AG09309 (cell line): ENCODE data around the gene PACSIN1.

Source experiments
- DNase-seq: peaks from one replicate; pipeline ENCODE4 v3.0.0-alpha.2; 2010; ENCODE audit warnings: low read depth
- H3K4me3 ChIP-seq: 2 replicates; pipeline ENCODE4 v1.5.1; 2011; ENCODE audit warnings: mild to moderate bottlenecking, low read depth, low read length, moderate library complexity; ENCODE audit not compliant: control insufficient read depth
- TF ChIP-seq, protein P1 (sequence below): IDR thresholded peaks from 2 replicates; pipeline ENCODE4 v1.5.1; 2011; ENCODE audit warnings: mild to moderate bottlenecking, low read depth, low read length, inconsistent platforms; ENCODE audit not compliant: insufficient read depth, control insufficient read depth; ENCODE audit errors: missing control alignments

Gene PACSIN1

DNA sequence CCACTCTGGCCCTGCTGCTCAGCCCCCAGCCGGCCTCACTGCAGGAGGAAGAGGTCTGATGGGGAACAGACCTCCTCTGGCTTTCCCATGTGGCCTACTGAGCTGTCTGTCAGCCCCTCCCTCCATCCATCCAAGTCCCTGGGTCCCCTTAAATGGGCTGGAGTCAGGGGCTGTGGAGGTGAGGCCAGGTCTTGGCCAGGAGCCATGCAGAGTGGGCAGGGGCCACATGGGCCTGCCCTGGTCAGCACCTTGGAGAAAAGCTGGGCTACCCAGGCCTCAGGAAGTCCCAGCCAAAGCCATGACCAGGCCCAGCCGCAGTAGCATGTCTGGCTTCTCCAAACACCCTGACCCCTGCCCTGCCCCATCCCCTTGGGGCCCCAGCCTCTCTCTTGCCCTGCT, 83.9 kb downstream of the PACSIN1 start:
- H3K4me3 ChIP-seq, result no peak overlapping the region
- DNase-seq, result no peak
- TF ChIP-seq, protein P1, sequence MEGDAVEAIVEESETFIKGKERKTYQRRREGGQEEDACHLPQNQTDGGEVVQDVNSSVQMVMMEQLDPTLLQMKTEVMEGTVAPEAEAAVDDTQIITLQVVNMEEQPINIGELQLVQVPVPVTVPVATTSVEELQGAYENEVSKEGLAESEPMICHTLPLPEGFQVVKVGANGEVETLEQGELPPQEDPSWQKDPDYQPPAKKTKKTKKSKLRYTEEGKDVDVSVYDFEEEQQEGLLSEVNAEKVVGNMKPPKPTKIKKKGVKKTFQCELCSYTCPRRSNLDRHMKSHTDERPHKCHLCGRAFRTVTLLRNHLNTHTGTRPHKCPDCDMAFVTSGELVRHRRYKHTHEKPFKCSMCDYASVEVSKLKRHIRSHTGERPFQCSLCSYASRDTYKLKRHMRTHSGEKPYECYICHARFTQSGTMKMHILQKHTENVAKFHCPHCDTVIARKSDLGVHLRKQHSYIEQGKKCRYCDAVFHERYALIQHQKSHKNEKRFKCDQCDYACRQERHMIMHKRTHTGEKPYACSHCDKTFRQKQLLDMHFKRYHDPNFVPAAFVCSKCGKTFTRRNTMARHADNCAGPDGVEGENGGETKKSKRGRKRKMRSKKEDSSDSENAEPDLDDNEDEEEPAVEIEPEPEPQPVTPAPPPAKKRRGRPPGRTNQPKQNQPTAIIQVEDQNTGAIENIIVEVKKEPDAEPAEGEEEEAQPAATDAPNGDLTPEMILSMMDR, result no peak

DNA sequence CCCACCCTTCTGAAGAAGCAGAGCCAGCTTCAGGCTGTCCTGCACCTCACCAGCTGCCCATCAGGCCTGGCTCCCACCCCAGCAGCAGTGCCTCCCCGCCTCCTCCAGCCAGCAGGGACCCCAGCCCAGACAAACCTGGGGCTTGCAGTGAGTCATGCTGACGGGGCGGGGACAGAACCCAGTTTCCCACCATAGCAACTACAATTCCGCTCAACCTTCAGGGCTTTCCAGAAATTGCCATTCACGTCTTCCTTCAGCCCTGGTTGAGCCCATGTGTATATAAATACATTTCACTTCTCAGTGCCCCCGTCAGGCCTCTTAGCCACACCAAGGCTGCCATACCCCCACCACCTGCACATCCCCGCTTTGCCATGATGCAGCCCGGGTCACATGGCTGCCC, 85.8 kb downstream of the PACSIN1 start:
- H3K4me3 ChIP-seq, result no peak overlapping the region
- TF ChIP-seq, protein P1, result no peak
- no peak for DNase-seq

DNA sequence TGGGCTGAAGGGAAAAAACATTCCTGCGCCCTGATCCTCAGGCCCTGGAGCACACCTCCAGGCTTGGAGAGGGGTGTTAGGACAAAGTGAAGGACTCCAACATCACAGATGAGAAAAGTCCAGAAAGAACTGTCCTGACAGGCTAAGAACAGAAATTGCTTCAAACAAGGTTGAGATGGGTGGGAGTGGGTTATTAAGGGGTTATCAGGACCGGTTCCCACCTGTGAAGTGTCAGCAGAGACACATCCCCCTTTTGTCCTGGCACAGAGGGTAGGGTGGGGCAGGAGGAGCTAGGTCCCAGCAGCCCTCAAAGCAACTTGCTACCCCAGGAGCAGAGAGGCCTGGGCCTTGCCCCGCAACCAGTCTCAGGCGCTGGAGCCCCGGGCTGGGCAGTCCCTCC, 86.7 kb downstream of the PACSIN1 start:
- H3K4me3 ChIP-seq, result no peak overlapping the region
- TF ChIP-seq, protein P1, result no peak
- no peak for DNase-seq

DNA sequence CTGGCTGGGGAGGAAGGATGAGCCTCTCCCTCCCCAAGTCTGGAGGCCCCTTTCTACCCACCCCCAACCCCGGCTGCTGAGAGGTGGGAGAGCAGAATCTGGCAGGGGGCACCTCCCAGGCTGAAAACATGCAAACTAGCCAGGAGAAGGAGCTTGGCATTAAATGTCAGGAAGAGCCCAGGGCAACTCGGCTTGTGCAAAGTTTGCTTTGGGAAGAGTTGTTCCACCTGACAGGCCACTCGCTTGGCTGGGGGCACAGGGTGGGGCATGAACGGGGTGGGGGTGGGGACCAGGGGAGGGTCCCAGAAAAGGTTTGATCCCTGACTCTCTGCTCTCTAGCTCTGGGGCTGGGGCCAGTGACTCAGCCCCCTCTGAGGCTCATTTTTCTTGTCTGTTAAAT, 87.3 kb downstream of the PACSIN1 start:
- H3K4me3 ChIP-seq, result no peak overlapping the region
- no peak for DNase-seq
- TF ChIP-seq, protein P1, result no peak

DNA sequence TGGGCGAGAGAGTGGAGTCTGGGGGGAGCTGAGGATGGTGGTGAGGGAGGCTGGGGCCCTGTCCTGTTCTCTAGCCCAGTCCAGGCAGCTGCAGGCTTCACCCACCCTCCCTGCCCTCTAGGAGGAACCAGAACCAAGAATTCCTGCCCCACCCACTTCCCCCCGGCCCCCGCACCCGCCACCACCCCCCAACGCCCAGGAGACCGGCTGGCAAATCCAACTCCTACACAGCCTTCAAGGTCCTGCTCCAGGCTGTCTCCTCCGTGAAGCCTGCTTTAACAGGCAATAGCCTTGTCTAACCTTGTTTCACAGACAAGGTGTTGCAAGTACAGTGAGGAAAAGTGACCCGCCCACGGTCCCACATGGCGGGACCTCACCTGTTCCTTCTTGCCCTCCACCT, 87.9 kb downstream of the PACSIN1 start:
- no peak overlapping the region for H3K4me3 ChIP-seq
- TF ChIP-seq, protein P1, result no peak
- DNase-seq, result no peak

DNA sequence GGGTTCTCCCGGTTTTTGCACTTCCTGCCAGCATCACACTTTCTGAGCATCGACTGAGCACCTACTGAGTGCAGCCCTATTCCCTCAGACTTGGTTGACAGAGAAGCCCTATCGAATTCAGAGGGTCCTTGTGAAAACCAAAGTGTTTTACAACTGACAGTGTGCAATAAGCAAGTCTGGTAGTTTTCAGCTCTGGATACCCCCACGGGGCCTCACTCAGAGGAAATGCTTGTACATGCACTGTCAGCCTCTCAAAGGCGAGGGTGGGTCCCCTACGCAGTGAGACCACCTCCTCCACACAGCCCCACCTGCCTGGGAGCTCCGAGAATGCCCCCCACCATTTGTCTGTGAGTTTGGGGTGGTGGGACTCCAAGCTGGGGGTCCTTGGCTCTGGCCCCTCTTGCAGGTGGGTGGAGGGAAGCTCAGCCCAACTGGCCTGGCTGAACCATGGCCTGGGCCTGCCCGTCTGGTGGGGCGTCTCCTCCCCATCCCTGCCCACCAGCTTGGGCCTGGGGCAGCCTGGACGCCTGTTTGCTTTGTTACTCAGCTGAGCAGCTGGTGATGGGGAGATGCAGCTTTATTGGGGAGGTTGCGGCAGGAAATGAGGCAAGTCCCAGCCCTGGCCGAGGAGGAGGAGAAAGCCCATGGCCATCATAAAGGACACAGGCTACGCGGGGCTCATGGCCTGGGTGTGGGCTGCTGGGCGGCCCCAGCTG, 88.6 kb downstream of the PACSIN1 start:
- TF ChIP-seq, protein P1, result no peak
- no peak for DNase-seq
- H3K4me3 ChIP-seq, result no peak overlapping the region

DNA sequence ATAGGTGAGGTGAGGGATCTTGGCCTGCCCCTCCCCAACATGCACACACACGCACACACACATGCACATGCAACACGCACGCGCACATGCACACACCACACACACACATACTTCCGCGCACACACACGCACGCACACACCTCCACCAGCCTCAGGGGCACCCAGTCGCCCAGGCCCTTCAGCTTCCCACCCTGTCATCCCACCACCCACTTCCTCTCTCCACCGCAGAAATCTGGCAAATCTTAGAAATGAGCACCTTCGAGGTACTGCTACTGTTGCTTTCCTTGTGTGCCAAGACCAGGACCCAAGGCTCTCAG, 89.1 kb downstream of the PACSIN1 start:
- TF ChIP-seq, protein P1, result no peak
- H3K4me3 ChIP-seq, result no peak overlapping the region
- no peak for DNase-seq
